ENCODE results near the gene NACC2.

DNA sequence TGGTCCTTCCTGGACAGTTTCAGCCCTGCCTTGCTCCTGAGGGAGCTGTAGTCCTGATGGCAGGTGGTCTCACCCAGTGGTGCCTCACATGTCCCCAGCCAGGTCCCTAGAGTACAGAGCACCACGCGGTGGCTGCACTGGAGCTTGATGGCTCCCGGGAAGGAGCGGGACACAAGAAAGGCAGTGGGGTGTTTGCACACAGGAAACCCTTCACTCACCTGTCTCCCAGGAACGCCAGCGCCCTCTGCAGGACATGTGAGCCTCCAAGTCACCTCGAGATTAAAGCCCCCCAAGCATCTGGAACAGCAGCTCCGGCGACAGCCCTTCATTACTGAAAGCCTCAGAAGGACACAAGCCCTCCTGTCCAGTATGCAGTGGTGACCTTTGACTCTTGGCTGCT lies 43.5 kb upstream of the NACC2 start:
- TF ChIP-seq, protein P1, sequence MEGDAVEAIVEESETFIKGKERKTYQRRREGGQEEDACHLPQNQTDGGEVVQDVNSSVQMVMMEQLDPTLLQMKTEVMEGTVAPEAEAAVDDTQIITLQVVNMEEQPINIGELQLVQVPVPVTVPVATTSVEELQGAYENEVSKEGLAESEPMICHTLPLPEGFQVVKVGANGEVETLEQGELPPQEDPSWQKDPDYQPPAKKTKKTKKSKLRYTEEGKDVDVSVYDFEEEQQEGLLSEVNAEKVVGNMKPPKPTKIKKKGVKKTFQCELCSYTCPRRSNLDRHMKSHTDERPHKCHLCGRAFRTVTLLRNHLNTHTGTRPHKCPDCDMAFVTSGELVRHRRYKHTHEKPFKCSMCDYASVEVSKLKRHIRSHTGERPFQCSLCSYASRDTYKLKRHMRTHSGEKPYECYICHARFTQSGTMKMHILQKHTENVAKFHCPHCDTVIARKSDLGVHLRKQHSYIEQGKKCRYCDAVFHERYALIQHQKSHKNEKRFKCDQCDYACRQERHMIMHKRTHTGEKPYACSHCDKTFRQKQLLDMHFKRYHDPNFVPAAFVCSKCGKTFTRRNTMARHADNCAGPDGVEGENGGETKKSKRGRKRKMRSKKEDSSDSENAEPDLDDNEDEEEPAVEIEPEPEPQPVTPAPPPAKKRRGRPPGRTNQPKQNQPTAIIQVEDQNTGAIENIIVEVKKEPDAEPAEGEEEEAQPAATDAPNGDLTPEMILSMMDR (IDR thresholded peaks at IDR 0.05) = peak in 2 of 4 donors; percentile 14 to 18
- no peak for TF ChIP-seq POLR2A (IDR thresholded peaks at IDR 0.05)

Data from right lobe of liver (tissue), 4 donors.